ENCODE measurements around the gene DCLRE1B.

- TF ChIP-seq CTCF (IDR thresholded peaks at IDR 0.05), result peak in 2 of 5 experiments; percentile 48 to 62
- TF ChIP-seq POLR2A (IDR thresholded peaks at IDR 0.05), result peak; percentile 54 to 63
- peak; percentile 41 to 93 for TF ChIP-seq EP300 (IDR thresholded peaks at IDR 0.05)
These were observed 24.0 kb downstream of the DCLRE1B start, which contains the start of gene HIPK1 for GRCh38 chr1:113928941-113929749.

Data from tibial nerve (tissue), 4 donors.